ENCODE data around the gene CABLES2. TPM values are rescaled to one million over a fixed set of nuclear protein-coding genes. Genes with fewer than 3 reads are reported as not detected.
A peak's percentile ranks its signal among the peaks of the same experiment; 100 is the strongest.

Gene CABLES2, protein sequence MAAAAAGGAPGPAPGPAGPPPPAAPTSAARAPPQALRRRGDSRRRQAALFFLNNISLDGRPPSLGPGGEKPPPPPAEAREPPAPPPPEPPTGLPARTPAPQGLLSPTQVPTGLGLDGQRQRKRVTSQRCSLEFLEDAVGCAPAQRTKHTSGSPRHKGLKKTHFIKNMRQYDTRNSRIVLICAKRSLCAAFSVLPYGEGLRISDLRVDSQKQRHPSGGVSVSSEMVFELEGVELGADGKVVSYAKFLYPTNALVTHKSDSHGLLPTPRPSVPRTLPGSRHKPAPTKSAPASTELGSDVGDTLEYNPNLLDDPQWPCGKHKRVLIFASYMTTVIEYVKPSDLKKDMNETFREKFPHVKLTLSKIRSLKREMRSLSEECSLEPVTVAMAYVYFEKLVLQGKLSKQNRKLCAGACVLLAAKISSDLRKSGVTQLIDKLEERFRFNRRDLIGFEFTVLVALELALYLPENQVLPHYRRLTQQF
- total RNA-seq = 1 to 10 TPM; 3.6 to 7.0 (median 4.9) TPM
- polyA plus RNA-seq = 1 to 10 TPM; 2.7 to 4.1 TPM
- long read RNA-seq, donor 1, partial matches to known transcripts = 0 of 6 reads
- long read RNA-seq, donor 1, other reads (novel, unspliced or antisense) = 6 of 6 reads
- long read RNA-seq, donor 2 = 0 reads
- long read RNA-seq, donor 3, transcript CABLES2-201 (10 exons, 3,785 nt) = major isoform, 13 of 20 reads
- long read RNA-seq, donor 3, partial matches to known transcripts = 4 of 20 reads
- long read RNA-seq, donor 3, other reads (novel, unspliced or antisense) = 3 of 20 reads

DNA sequence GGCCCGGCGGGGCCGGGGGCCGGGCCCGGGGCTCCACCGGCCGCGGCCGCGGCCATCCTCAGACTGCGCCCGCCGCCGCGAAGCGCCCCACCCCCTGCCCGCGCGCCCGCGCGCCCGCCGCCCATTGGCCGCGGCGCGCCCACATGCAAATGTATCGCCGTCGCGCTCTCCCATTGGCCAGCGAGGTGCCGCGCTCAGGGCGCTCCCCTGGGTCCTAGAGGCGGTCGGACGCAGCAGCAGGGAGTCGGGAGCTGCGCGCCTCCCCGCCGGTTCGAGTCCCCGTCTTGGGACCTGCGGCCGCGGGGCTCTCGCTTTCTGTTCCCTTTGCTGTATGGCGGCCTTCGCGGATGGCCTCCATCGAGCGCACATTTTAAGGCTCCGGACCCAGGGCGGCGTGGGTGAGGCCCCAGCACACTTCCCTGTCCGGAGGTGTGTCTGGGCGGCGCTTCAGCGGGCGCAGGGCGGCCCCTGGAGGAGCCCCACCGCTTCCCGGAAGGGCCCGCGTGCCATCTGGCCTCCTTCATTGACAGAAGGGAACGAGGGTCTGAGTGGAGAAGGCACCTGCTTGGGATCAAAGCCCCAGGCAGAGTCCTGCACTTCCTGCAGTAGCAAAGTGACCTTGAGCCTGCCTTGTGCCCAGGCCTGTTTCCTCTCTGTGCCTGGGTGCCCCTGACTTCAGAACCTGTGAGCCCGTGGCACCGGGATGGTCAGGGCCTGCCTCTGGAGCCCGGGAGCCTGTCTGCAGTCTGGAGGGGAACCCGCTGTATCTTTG lies at the start of gene CABLES2:
CABLES2 (minus strand) TSS at position 65 of the 772 bp plus-strand sequence; CDS start at position 56, 9 bp downstream.
- DNase-seq = peak; percentile 88 to 94 (median 92)

DNA sequence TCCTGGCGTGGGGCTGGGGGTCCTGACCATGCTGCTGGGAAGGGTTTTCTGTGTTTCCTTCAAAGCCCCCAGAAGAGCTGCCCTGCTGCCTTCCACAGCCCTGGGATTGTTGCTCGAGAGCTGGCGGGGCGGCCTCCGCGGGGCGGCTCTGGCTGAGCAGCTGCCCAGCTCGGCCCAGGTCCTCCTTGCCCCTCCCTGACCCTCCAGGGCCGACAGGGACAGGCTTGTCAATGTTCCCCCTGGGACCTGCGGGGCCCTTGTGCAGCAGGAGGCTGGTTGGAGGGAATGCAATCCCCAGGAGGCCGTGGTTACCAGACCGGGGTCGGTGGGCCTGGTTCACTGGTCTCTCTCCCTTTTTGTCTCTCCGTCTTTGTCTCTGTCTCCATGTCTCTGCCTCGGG lies 48.8 kb upstream of the CABLES2 start:
- H3K27me3 ChIP-seq = no peaks in the 10 kb centered on the region
- TF ChIP-seq POLR2A (IDR thresholded peaks at IDR 0.05) = no peak
- no peak for TF ChIP-seq EP300 (IDR thresholded peaks at IDR 0.05)
- TF ChIP-seq, protein P1, sequence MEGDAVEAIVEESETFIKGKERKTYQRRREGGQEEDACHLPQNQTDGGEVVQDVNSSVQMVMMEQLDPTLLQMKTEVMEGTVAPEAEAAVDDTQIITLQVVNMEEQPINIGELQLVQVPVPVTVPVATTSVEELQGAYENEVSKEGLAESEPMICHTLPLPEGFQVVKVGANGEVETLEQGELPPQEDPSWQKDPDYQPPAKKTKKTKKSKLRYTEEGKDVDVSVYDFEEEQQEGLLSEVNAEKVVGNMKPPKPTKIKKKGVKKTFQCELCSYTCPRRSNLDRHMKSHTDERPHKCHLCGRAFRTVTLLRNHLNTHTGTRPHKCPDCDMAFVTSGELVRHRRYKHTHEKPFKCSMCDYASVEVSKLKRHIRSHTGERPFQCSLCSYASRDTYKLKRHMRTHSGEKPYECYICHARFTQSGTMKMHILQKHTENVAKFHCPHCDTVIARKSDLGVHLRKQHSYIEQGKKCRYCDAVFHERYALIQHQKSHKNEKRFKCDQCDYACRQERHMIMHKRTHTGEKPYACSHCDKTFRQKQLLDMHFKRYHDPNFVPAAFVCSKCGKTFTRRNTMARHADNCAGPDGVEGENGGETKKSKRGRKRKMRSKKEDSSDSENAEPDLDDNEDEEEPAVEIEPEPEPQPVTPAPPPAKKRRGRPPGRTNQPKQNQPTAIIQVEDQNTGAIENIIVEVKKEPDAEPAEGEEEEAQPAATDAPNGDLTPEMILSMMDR (IDR thresholded peaks at IDR 0.05) = no peak

More for the DNA sequence above, at the start of gene CABLES2:
- Histone ChIP-seq H3K4me3 (peak within 1 kb of the TSS; percentile 72), H3K9me3 (no peaks in the 10 kb centered on the region), H3K27ac (peak within 1 kb of the TSS; percentile 13 to 50), H3K27me3 (no peaks in the 10 kb centered on the region), H3K36me3 (no peaks in the 10 kb centered on the region), H3K4me1 (ENCODE audit: insufficient read depth) (peaks cover 14% of the 10 kb centered on the region)
- intact Hi-C loops (cut with DNase I) = loop anchor here in 3 of 4 donors (5.0 to 10.0 kb wide), 3 partner anchors 237 to 395 kb away; partner anchors contain the start of genes OGFR (in 1 of the 3) and SLCO4A1 (in 1 of the 3)
- TF ChIP-seq, protein P1 (IDR thresholded peaks at IDR 0.05) = peak in 2 of 3 donors; percentile 63
- no peak for TF ChIP-seq EP300 (IDR thresholded peaks at IDR 0.05)
- no peak for TF ChIP-seq POLR2A (IDR thresholded peaks at IDR 0.05)
- WGBS, 3 donors = 3 to 6% (median 6%) methylated on average over 41 to 73 of the region's 73 CpGs

DNA sequence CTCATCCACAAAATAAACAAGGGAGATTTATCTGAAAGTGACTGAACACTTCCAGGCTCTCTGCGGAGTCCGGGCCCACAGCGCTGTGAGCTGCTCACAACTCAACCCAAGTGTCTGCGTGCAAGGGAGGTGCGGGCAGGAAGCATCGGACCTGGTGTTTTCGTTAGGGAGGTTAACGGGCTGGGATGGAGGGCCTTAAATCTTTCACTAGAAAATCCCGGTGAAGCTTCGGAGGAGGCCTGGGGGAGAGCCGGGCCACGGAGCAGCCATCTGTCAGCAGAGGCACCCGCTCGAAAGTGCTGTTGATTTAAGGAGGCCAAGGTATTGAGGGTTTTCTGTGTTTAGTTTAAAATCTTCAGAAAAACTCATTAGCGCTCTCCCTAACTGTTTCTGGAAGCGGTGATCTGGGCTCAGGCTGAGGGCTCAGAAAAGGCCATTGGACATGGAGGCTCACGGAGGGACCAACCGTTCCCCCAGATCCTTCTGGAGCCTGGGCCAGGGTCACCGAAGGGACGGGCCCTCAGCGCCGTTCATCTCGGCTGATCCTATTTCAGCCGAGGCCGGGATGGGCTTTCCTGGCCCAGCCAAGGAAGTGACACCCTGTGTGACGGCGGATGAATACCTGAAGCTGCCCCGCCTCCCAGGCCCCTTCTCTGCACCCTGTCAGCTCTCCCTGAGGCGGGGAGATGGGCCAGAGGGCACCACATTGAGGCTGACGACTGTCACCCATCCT lies 48.0 kb upstream of the CABLES2 start:
- 46 to 60% (median 51%) methylated on average over 30 of the region's 30 CpGs for WGBS, 3 donors
- intact Hi-C loops (cut with DNase I) = no loop called here
- no peaks in the 10 kb centered on the region for H3K27me3 ChIP-seq

More for the DNA sequence above, 48.8 kb upstream of the CABLES2 start:
- intact Hi-C loops (cut with DNase I) = no loop called here
- Histone ChIP-seq H3K27ac (no peak overlapping the region), H3K36me3 (no peaks in the 10 kb centered on the region), H3K4me1 (ENCODE audit: insufficient read depth) (no peaks in the 10 kb centered on the region), H3K4me3 (no peak overlapping the region), H3K9me3 (no peaks in the 10 kb centered on the region)
- WGBS, 3 donors = 79 to 81% (median 80%) methylated on average over 15 of the region's 15 CpGs
- DNase-seq = no peak

More for the DNA sequence above, 48.0 kb upstream of the CABLES2 start:
- Histone ChIP-seq H3K4me3 (no peak overlapping the region), H3K4me1 (ENCODE audit: insufficient read depth) (no peaks in the 10 kb centered on the region), H3K36me3 (no peaks in the 10 kb centered on the region), H3K9me3 (no peaks in the 10 kb centered on the region), H3K27ac (no peak overlapping the region)
- TF ChIP-seq, protein P1 (IDR thresholded peaks at IDR 0.05) = no peak
- TF ChIP-seq EP300 (IDR thresholded peaks at IDR 0.05) (no peak), POLR2A (IDR thresholded peaks at IDR 0.05) (no peak)
- DNase-seq = no peak
